HG03066 (cell line): ENCODE measurements around the gene WDR77.
A peak's percentile ranks its signal among the peaks of the same experiment; 100 is the strongest.

Experiments used
- ATAC-seq: cut with Tn5 transposase; IDR thresholded peaks from one replicate; pipeline ENCODE4 v1.9.1; 2021; ENCODE audit warnings: low read depth; ENCODE audit not compliant: unreplicated experiment

Gene WDR77

DNA sequence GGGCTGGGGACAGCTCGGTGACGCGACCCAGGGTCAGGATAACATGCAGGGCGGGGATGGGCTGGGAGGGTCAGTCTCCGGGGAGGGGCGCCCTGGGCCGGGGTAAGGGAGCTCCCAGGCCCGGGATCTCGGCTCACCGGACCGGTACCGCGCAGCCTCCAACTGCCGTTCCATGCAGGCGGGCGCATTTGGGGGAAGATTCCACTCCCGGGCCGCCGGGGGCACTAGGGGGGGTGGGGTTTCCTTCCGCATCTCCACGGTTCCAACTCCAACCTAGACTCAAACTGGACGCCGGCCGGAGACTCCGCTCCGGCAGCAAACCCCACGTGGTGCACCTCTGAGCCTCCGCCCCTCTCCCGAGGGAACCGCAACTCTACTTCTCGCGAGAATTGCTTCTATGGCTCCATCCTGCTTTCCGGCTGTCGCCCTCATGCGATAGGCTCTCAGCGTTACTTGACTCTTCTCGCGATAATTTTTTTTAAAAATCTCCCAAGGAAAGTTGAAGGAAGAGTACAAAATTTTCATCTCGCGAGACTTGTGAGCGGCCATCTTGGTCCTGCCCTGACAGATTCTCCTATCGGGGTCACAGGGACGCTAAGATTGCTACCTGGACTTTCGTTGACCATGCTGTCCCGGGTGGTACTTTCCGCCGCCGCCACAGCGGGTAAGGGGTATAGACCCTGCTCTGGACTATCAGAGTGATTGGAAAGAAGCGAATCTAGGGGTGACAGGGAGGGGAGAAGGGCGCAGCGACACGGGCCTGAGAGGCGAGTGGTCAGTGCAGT is at the start of gene WDR77, which contains the start of gene ATP5PB:
TSS of gene WDR77 (minus strand) at position 339 of the 785 bp plus-strand sequence. CDS start at position 252, 87 bp downstream.
TSS of gene ATP5PB (plus strand) at position 547 of the 785 bp plus-strand sequence. CDS start at position 625, 78 bp downstream.
- ATAC-seq = peak; percentile 94

DNA sequence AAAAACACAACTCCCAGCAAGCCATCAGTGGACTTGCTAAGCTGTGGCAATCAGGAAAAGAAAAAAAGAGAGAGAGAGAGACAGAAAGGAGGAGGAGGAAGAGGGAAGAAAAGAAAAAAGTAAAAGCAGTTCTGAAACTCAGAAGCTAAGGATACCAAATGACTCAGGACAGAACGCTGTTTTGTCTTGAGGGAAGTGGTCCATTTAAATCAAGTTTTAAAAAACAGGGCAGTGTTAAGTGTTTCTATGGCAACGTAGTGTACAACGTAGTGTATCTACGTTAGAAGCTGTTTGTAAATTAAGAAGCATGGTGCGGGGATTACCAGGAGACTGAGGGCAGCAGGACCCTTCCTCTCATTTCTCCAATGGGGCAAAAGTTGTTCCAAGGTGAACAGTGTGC is 48.5 kb upstream of the WDR77 start:
- ATAC-seq = no peak

DNA sequence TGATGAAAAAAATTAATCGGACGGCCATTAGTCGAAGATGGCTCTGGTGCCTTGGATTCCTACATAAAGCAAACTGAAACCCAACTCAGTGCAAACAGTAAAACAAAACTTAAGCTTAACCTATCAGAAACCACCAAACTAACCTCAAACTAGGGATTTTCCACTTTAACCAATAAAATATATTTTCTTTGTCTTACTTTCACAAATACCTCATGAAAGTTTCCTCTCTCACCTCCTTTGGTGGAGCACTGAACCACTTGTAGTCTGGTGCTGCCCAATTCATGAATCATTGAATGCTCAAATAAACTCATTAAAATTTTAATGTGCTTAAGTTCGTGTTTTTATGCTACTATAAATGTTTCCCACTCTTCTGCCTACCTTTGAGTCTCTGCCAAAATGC is 47.3 kb upstream of the WDR77 start:
- no peak for ATAC-seq

DNA sequence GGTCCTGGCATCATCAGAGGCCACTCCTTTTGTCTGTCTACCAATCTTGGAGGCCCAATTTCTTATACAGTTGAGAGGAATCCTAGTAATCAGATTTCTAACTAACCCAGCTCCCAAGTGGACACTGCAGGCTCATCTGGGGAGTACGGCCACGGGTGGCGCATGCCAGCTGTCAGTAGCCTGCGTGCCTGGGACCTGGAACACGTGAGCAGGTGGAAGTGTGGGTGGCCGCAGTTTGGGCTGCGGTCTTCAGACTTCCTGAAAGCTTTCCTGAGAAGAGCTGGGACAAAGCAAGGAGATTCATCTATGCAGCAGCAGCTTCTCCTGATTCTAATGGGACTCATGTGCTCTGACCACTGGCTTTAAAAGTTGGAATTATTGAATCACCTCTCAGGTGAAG is 42.0 kb upstream of the WDR77 start:
- no peak for ATAC-seq

DNA sequence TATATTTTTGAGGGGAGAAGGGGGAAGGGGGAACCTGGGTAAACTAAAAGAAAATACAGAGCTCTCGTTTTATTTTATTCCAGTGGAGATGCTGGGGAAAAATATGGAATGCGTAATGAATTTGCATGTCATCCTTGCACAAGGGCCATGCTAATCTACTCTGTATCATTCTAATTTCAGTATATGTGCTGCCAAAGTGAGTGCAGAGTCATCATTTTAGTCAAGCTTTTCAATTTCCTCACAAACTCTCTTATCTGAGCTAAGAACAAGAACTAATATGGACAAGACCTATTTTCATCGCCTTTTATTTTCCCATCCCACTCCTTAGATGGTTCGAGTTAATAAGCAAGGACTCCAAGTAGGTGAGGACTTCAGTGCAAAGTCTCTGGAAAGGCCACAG is 41.2 kb upstream of the WDR77 start:
- no peak for ATAC-seq

DNA sequence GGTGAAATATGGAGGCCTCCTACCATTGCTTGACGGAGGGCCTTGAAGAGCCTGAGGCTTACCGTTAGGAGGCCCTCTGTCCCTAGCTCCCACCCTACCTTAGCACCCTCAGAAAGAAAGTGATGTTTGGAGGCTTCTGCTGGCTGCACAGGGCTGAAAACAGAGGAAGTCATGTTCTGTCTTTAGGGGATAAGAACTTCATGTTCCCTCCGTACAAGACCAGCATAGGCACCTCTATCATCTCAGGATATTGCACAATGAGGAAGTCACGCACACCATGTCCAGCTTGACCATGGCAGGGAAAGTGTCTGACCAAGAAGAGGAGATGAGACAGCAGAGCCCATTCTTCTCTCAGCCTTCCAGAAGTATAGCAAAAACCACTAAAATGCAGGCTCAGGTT is 40.5 kb upstream of the WDR77 start:
- ATAC-seq = no peak

DNA sequence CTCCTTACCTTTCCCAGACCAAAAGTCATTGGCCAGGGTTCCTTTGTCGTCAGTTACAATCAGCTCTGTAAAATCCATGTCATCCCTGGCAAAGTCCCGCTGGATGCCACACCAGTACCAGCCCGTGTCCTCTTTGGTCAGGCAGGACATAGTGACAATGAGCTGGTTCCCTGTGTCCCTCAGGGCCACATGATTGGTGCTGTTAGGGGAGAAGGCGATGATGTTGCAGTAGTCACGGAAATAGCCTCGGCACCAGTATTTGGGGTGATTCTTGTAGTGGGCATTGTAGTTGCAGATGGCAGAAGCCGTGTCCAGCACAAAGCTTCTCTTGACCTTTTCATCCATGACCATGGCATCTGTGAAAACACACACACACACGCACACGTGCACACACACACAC is 39.6 kb upstream of the WDR77 start:
- no peak for ATAC-seq

DNA sequence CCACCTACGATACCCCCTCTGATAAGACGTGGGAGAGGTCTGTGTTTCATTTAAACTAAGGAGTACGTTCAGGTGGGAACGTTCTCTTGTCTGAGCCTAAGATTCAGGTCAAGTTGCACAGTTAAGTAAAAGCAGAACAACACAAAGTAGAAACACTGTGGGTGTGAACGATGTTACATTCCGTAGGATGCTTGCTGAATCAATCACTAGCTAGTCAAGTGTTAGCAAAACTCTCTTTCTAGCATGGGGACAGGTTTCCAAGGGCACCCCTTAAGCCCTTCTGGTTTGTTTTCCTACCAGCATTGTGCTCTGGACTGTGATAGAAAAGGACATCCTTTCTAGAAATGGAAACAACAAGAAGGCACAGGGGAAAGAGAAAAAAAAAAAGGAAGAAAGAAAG is 38.1 kb upstream of the WDR77 start:
- ATAC-seq = no peak

DNA sequence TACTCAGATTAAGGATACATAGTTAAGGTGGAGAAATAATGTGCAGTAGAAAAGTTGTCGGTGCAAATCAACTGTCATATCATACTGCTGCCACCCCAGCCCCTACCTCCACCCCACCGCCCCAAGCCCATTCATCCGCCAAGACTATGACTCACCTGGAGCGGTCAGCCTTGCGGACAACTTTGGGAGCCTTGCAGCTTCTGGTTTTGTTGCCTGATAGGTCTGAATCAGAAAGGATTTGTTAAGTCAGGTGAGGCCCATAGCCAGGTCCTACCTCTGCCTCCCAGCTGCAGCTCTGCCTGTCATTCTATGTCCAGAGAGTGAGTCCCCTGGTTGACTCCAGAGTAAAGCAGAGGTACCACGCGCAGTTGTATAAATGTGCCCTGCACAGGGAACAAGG is 37.4 kb upstream of the WDR77 start:
- ATAC-seq = no peak

DNA sequence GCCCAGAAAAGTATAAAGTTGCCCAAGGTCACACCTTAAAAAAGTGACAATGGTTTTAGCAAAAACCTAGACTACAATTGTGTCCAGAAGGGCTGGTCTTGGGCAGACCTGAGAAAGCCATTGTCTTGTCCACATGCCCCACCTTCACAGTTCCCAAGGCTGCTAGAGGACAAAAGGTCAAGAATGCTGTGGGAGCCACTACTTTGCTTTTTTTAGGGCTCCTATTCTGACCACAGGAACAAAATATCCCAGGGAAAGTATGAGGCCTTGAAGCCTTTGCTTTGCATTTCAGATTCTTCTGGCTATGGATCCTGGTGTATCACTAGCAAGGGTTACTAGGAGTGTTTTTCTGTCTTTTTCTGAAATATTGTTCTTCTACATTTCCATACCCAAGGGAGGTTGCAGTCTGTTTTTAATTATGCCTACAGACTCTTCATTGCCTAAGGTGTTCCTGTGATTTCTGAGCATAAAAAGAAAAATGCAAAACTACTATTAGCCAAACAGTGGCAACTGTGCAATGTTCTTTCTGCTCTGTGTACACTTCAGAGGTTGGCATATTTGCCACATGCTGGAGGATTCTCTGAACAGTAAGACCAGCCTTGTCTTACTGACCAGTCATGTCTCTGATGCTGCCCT is 35.5 kb upstream of the WDR77 start:
- ATAC-seq = no peak

DNA sequence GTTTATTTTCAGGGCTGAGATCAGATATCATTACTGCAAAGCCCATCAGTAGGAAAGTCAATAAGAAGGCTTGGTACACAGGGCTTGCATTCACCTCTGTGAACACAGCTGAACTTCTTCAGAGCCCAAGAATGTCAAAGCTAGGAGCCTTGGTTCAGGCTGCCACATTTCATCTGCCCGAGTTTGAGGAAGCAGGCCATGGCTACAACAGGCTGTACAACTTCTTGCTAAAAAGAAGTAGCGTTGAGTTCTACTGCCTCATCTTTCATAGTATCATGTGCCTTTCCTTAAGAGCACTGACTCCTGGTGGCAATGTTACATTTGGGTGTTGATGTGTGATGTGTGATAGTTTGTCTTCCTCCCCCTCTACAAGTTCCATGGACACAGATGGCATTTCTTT is 34.8 kb upstream of the WDR77 start:
- no peak for ATAC-seq

DNA sequence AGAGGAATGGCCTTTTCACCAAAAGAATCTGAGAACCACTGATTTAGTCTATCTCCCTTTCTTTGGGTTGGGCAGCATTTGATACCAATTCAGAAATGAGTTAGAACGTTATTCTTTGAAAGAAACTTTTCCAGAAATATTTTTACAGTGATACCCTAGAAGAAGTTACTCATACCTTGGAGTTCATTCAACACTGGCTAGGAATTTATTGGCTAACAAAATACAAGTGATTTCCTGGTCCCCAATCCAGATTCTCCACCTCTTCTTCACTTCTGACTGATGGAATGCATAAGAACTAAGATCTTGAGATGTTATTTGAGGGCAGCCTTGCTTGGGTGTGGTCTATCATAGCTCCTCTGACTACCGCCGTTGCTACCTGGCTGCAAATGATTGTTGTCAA is 34.1 kb upstream of the WDR77 start:
- ATAC-seq = no peak

DNA sequence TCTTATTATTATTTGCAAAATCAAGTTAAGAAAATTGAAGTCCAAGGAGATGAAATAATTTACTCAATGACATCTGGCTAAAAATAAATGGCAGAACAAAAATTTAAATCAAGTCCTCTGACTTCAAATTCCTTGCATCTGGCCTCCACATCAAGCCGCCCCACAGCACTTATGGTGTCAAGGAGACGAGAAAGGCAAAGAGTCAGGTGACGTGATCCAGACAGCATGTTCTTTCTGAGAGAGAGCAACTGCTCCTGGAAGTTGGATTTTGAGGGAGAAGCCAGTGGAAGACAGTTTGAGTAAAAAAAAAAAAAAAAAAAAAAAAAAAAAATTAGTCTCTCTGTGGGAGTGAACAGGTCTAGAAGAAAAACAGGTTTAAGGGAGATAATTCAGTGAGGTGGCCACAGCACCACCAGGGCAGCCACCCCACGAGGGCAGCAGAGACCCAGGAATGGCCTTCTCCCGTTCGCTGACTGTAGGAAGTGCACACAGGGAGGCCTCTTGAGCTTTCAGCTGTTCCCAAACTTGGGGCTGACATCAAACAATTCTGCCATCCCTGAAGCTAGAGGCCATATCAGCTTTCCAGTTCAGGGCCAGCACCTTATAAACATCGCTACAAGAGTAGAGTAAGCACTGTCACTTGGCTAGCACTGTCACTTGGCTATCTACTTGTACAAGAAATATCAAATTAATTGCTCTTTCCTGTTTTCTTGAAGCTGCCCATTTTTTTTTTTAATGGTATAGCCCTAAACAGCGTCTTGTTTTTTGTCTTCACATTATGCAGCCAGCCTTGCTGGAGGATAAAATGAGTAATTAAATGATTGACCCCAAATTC is 32.5 kb upstream of the WDR77 start:
- ATAC-seq = no peak

DNA sequence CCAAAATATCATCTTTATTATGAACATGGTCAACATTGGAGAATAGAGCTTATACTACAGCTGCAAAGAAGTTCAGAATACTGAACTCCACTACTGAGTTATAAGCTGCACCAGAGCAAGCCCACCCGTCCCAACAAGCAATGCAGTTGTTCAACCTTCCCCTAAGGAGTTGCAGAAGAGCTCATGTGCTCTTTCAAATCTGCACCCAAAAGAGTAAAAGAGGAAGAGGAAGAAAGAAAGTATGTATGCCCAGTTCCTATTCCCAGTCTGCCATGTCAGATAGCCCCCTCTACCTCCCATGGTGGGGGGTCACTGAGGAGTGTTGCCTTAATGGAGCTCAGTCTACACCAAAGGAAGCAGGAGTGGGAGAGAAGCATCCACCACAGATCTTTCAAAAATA is 31.6 kb upstream of the WDR77 start:
- ATAC-seq = no peak

DNA sequence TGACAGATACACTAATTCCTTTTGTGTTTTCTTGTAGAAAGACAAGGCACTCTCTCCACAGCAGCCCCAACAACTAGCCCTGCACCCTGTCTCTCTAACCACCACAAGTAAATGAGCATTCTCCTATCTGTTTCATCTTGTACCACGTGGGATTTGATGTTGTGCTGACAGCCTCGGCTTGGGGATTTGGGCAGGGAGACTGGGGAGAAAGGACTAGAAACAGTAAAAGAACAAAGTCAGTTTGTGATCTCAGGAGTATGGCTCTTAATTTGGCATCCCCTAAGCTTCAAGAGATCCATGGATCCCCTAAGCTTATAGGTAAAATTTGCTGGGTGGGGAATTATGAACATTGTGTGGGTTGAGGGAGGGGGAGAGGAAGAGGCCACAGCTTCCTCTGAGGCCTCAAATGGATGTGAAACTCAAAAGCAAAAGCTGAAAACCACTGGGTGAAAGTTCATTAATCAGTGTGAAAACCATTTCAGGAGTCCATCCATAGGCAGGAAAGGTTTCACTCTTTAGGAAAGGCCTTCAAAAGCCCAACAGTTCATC is 27.8 kb upstream of the WDR77 start:
- peak; percentile 81 for ATAC-seq

DNA sequence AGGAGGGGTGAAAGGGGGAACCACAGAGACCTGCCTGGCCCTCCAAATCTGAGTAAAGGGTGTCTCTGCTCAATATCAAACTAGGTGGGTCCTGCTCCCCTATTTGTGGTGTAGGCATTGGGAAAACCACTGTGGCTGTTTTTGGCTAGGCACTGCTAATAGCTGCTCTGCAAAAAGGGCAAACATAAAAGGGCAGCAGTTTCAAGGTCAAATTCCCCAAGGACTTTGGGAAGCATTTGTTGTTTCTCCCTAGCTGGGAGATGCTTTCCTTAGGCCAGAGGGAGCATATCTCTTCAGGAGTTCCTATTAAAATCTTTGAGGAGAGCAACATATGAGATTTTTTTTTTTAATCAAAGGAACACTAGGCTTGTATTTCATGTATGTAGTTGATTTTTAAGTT is 27.2 kb upstream of the WDR77 start:
- no peak for ATAC-seq

DNA sequence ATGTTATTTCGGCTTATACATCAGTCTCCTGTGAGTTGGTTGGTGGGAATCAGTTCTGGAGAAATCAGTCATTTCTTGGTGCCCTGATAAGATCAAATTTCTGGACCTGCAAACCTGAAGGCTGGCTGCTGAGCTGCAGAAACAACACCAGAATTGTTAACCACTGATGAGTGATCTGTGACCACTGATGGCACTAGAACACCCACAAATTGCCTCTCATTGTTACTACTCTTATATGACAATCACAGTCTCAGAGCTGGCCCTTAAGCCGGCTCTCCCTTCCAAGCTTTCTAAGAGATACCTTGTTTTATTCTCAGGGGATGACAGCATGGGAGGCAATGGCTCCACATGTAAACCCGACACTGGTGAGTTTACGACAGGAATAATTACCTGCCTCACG is 26.6 kb upstream of the WDR77 start:
- ATAC-seq = no peak

DNA sequence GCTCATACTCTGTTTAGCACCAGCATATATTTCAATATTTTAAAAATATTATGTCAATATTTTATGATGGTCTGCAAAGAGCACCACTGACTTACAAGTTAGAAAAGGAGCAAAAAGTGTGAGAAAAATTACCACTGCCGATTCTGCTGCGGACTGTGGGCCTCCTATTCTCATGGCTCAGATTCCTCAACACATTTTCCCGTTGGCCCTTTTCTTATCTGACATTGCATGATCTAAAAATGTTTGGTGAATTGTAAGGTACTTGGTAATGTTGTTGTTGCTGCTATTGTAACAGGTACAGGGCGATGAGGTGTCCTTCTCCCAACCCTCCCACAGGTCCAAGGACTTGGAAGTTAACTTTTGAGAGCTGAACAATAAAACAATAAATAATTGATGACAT is 25.5 kb upstream of the WDR77 start:
- ATAC-seq = no peak

DNA sequence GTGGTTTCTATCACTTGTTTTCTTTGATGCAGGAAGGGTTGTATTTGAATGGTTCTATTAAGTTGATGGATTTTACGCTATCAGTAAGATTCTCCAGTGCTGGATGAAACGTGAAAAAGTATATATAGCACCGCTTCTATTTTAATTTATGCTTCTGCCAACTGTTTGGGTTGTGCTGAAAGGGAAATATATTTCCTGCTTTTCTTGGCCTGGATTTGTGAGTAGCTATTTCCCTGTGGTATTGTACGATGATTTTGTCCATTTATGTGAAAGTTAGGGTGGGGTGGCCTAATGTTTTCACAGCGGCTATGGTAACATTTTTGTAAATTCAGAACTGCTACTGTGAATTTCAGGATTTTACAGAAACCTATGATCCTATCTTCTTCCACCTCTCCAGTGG is 25.1 kb upstream of the WDR77 start:
- ATAC-seq = no peak

DNA sequence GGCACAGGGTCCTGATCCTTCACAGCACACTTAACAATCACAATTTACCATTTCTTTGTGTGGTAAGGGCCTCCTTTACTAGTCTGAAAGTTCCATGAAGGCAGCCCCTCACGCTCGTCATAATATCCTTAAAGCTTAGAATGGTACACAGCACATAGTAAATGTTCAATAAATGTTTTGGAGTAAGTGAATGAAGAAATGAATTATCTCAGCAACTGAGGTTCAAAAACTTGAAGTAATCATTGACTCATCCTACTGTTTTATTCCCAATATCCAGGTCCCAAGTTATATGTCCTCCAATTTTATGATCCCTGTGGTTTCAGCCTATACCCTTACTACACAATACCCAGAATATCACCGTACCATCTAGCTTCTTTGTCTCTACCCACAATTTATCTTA is 22.5 kb upstream of the WDR77 start:
- no peak for ATAC-seq

DNA sequence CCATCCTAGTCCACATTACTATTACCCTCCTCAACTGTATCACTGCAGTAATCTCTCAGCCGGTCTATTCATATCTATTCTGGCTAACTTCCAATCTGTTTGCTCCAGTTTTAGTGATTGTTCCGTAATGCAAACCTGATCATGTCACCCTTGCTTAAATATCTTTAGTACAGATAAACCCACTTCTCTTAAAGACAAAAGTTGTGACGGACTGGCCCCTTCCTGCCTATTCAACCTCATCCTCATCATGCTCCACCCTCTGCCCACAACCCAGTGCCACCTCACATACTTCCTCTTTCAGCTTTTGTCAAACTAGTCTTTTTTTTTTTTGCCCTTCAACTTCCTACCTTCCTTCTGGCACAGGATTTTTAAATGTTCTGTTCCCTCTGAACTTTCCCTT is 22.0 kb upstream of the WDR77 start:
- ATAC-seq = no peak
